PFSK-1 (cell line): ENCODE measurements around the gene VPS29.

Source experiments
- FOXP2 ChIP-seq: optimal IDR thresholded peaks from 2 replicates; pipeline ENCODE3; 2011; ENCODE audit warnings: borderline replicate concordance, control low read depth, inconsistent platforms; ENCODE audit not compliant: insufficient read depth; ENCODE audit errors: extremely low read length, extremely low read depth
- POLR2AphosphoS5 ChIP-seq: IDR thresholded peaks from 2 replicates; pipeline ENCODE4 v1.6.1; 2012; ENCODE audit warnings: low read depth, mild to moderate bottlenecking, control low read depth, low read length, moderate library complexity
- REST ChIP-seq, 2 experiments: IDR thresholded peaks; 2 replicates each; pipeline versions ENCODE4 v1.6.1 to v1.8.0; 2011 to 2012; ENCODE audit warnings: low read depth in 2 of 2, low read length in 2 of 2, control low read depth in 1 of 2, inconsistent platforms in 1 of 2, mild to moderate bottlenecking in 1 of 2, moderate library complexity in 1 of 2; ENCODE audit not compliant: insufficient read depth in 1 of 2
- SIN3A ChIP-seq: IDR thresholded peaks from 2 replicates; pipeline ENCODE4 v1.6.1; 2012; ENCODE audit warnings: mild to moderate bottlenecking, low read length, moderate library complexity, borderline replicate concordance; ENCODE audit not compliant: insufficient read depth
- TAF1 ChIP-seq: IDR thresholded peaks from 2 replicates; pipeline ENCODE4 v1.6.1; 2012; ENCODE audit warnings: low read length, control low read depth, borderline replicate concordance; ENCODE audit not compliant: insufficient read depth

Gene VPS29

GRCh38 chr12:110528277-110528839, 26.4 kb upstream of the VPS29 start:
- no peak for TF ChIP-seq FOXP2

- TF ChIP-seq POLR2AphosphoS5 = no peak
- no peak for TF ChIP-seq SIN3A
- TF ChIP-seq FOXP2 = no peak
- no peak for TF ChIP-seq TAF1
- TF ChIP-seq REST (IDR thresholded peaks at IDR 0.05; ENCODE audit: insufficient read depth in 1 of 2, low read depth in 2 of 2, low read length in 2 of 2) = no peak
Observed at GRCh38 chr12:110516995-110517394, 15.1 kb upstream of the VPS29 start.

- TF ChIP-seq POLR2AphosphoS5 = no peak
- TF ChIP-seq TAF1 = no peak
- TF ChIP-seq REST (IDR thresholded peaks at IDR 0.05; ENCODE audit: insufficient read depth in 1 of 2, low read depth in 2 of 2, low read length in 2 of 2) = no peak
- no peak for TF ChIP-seq FOXP2
- no peak for TF ChIP-seq SIN3A
Observed at GRCh38 chr12:110514363-110514762, 12.5 kb upstream of the VPS29 start.

- TF ChIP-seq TAF1 (no peak), POLR2AphosphoS5 (no peak), SIN3A (no peak), FOXP2 (no peak), REST (IDR thresholded peaks at IDR 0.05; ENCODE audit: insufficient read depth in 1 of 2, low read depth in 2 of 2, low read length in 2 of 2) (no peak)
Observed at GRCh38 chr12:110513842-110514241, 11.9 kb upstream of the VPS29 start.

GRCh38 chr12:110508071-110508586, 6.2 kb upstream of the VPS29 start:
- no peak for TF ChIP-seq TAF1
- no peak for TF ChIP-seq POLR2AphosphoS5
- no peak for TF ChIP-seq FOXP2
- TF ChIP-seq SIN3A = no peak
- no peak for TF ChIP-seq REST (IDR thresholded peaks at IDR 0.05; ENCODE audit: insufficient read depth in 1 of 2, low read depth in 2 of 2, low read length in 2 of 2)
